Measurements from ENCODE around the gene BIRC2.

BIRC2 gene

GRCh38 chr11:102319544-102319943, 27.5 kb upstream of the BIRC2 start:
- H2BK12ac ChIP-seq (ENCODE audit: low read length): no peak overlapping the region
- no peak overlapping the region for H4K91ac ChIP-seq (ENCODE audit: low read depth, low read length, poor library complexity)
- H3K18ac ChIP-seq (ENCODE audit: low read length): no peak overlapping the region
- no peak overlapping the region for H3K4me3 ChIP-seq (ENCODE audit: low read length in 2 of 2)
- H3K9me3 ChIP-seq (replicated peaks in 1 of 2; ENCODE audit: control insufficient read depth in 2 of 2, insufficient read depth in 1 of 2, low read depth in 1 of 2, low read length in 2 of 2): no peaks in the 10 kb centered on the region
- peaks cover 0 to 13% (median 0%) of the 10 kb centered on the region in 3 experiments for H3K27me3 ChIP-seq (ENCODE audit: control insufficient read depth in 3 of 3, insufficient read depth in 3 of 3, low read depth in 1 of 3, low read length in 3 of 3)
- no peak overlapping the region for H3K14ac ChIP-seq (ENCODE audit: low read length)
- no peak overlapping the region for H2AFZ ChIP-seq (ENCODE audit: low read length)
- no peak overlapping the region for H3K27ac ChIP-seq (replicated peaks; ENCODE audit: low read length)
- no CpG with 5 or more reads among the region's 2 CpGs for WGBS, 2 donors (ENCODE audit: extremely low coverage in 2 of 2, insufficient read length in 2 of 2, insufficient replicate concordance in 1 of 2)
- no peaks in the 10 kb centered on the region for H3K79me1 ChIP-seq (ENCODE audit: low read depth, low read length)
- H2BK5ac ChIP-seq (ENCODE audit: low read length): no peak overlapping the region
- no peak overlapping the region for H3K4ac ChIP-seq (ENCODE audit: low read length)
- H2AK5ac ChIP-seq (ENCODE audit: low read depth, low read length): no peak overlapping the region
- H3K23ac ChIP-seq (ENCODE audit: low read depth, low read length, poor library complexity): no peak overlapping the region
- H3K9ac ChIP-seq (ENCODE audit: low read depth, low read length, poor library complexity): no peak overlapping the region
- H2BK120ac ChIP-seq (ENCODE audit: low read depth, low read length): no peak overlapping the region
- no peak overlapping the region for H2BK15ac ChIP-seq (ENCODE audit: low read length)
- H3K4me2 ChIP-seq (ENCODE audit: insufficient read depth, low read length, poor library complexity, severe bottlenecking): no peak overlapping the region
- H3K36me3 ChIP-seq (replicated peaks in 1 of 2; ENCODE audit: control insufficient read depth in 2 of 2, insufficient read depth in 2 of 2, low read length in 2 of 2): no peaks in the 10 kb centered on the region
- H3K4me1 ChIP-seq (ENCODE audit: control insufficient read depth in 2 of 2, insufficient read depth in 1 of 2, low read depth in 1 of 2, low read length in 2 of 2): no peaks in the 10 kb centered on the region
- DNase-seq (ENCODE audit: low spot score): no peak
- no peak overlapping the region for H4K8ac ChIP-seq (ENCODE audit: low read depth, low read length)

GRCh38 chr11:102320188-102320587, 26.8 kb upstream of the BIRC2 start:
- no peaks in the 10 kb centered on the region for H3K9me3 ChIP-seq (replicated peaks in 1 of 2; ENCODE audit: control insufficient read depth in 2 of 2, insufficient read depth in 1 of 2, low read depth in 1 of 2, low read length in 2 of 2)
- H3K14ac ChIP-seq (ENCODE audit: low read length): no peak overlapping the region
- no peak overlapping the region for H2BK120ac ChIP-seq (ENCODE audit: low read depth, low read length)
- H2AFZ ChIP-seq (ENCODE audit: low read length): no peak overlapping the region
- H3K4ac ChIP-seq (ENCODE audit: low read length): no peak overlapping the region
- H3K4me3 ChIP-seq (ENCODE audit: low read length in 2 of 2): no peak overlapping the region
- H4K91ac ChIP-seq (ENCODE audit: low read depth, low read length, poor library complexity): no peak overlapping the region
- no peak overlapping the region for H4K8ac ChIP-seq (ENCODE audit: low read depth, low read length)
- no peak overlapping the region for H3K9ac ChIP-seq (ENCODE audit: low read depth, low read length, poor library complexity)
- H2BK12ac ChIP-seq (ENCODE audit: low read length): no peak overlapping the region
- no peak overlapping the region for H2AK5ac ChIP-seq (ENCODE audit: low read depth, low read length)
- peaks cover 0 to 13% (median 0%) of the 10 kb centered on the region in 3 experiments for H3K27me3 ChIP-seq (ENCODE audit: control insufficient read depth in 3 of 3, insufficient read depth in 3 of 3, low read depth in 1 of 3, low read length in 3 of 3)
- no peaks in the 10 kb centered on the region for H3K4me1 ChIP-seq (ENCODE audit: control insufficient read depth in 2 of 2, insufficient read depth in 1 of 2, low read depth in 1 of 2, low read length in 2 of 2)
- no peak overlapping the region for H2BK5ac ChIP-seq (ENCODE audit: low read length)
- DNase-seq (ENCODE audit: low spot score): no peak
- H3K36me3 ChIP-seq (replicated peaks in 1 of 2; ENCODE audit: control insufficient read depth in 2 of 2, insufficient read depth in 2 of 2, low read length in 2 of 2): no peaks in the 10 kb centered on the region
- H2BK15ac ChIP-seq (ENCODE audit: low read length): no peak overlapping the region
- H3K18ac ChIP-seq (ENCODE audit: low read length): no peak overlapping the region
- no peak overlapping the region for H3K23ac ChIP-seq (ENCODE audit: low read depth, low read length, poor library complexity)
- no peak overlapping the region for H3K27ac ChIP-seq (replicated peaks; ENCODE audit: low read length)
- no peak overlapping the region for H3K4me2 ChIP-seq (ENCODE audit: insufficient read depth, low read length, poor library complexity, severe bottlenecking)
- H3K79me1 ChIP-seq (ENCODE audit: low read depth, low read length): no peaks in the 10 kb centered on the region

GRCh38 chr11:102320679-102321078, 26.3 kb upstream of the BIRC2 start:
- Histone ChIP-seq H3K23ac (ENCODE audit: low read depth, low read length, poor library complexity) (no peak overlapping the region), H2BK120ac (ENCODE audit: low read depth, low read length) (no peak overlapping the region), H4K8ac (ENCODE audit: low read depth, low read length) (no peak overlapping the region), H2BK5ac (ENCODE audit: low read length) (no peak overlapping the region), H3K79me1 (ENCODE audit: low read depth, low read length) (no peaks in the 10 kb centered on the region), H3K4me3 (ENCODE audit: low read length in 2 of 2) (no peak overlapping the region), H3K4me2 (ENCODE audit: insufficient read depth, low read length, poor library complexity, severe bottlenecking) (no peak overlapping the region), H3K27me3 (ENCODE audit: control insufficient read depth in 3 of 3, insufficient read depth in 3 of 3, low read depth in 1 of 3, low read length in 3 of 3) (peaks cover 0 to 13% (median 0%) of the 10 kb centered on the region in 3 experiments), H3K9me3 (replicated peaks in 1 of 2; ENCODE audit: control insufficient read depth in 2 of 2, insufficient read depth in 1 of 2, low read depth in 1 of 2, low read length in 2 of 2) (no peaks in the 10 kb centered on the region), H3K14ac (ENCODE audit: low read length) (no peak overlapping the region), H2AFZ (ENCODE audit: low read length) (no peak overlapping the region), H3K36me3 (replicated peaks in 1 of 2; ENCODE audit: control insufficient read depth in 2 of 2, insufficient read depth in 2 of 2, low read length in 2 of 2) (no peaks in the 10 kb centered on the region), H2AK5ac (ENCODE audit: low read depth, low read length) (no peak overlapping the region), H3K9ac (ENCODE audit: low read depth, low read length, poor library complexity) (no peak overlapping the region), H2BK12ac (ENCODE audit: low read length) (no peak overlapping the region), H3K27ac (replicated peaks; ENCODE audit: low read length) (no peak overlapping the region), H2BK15ac (ENCODE audit: low read length) (no peak overlapping the region), H3K4me1 (ENCODE audit: control insufficient read depth in 2 of 2, insufficient read depth in 1 of 2, low read depth in 1 of 2, low read length in 2 of 2) (no peaks in the 10 kb centered on the region), H4K91ac (ENCODE audit: low read depth, low read length, poor library complexity) (no peak overlapping the region), H3K4ac (ENCODE audit: low read length) (no peak overlapping the region), H3K18ac (ENCODE audit: low read length) (no peak overlapping the region)
- DNase-seq (ENCODE audit: low spot score): no peak

GRCh38 chr11:102322560-102322959, 24.5 kb upstream of the BIRC2 start:
- Histone ChIP-seq H2BK5ac (ENCODE audit: low read length) (no peak overlapping the region), H3K27me3 (ENCODE audit: control insufficient read depth in 3 of 3, insufficient read depth in 3 of 3, low read depth in 1 of 3, low read length in 3 of 3) (peaks cover 0 to 7% (median 0%) of the 10 kb centered on the region in 3 experiments), H2BK12ac (ENCODE audit: low read length) (no peak overlapping the region), H2BK15ac (ENCODE audit: low read length) (no peak overlapping the region), H3K36me3 (replicated peaks in 1 of 2; ENCODE audit: control insufficient read depth in 2 of 2, insufficient read depth in 2 of 2, low read length in 2 of 2) (no peaks in the 10 kb centered on the region), H3K4me3 (ENCODE audit: low read length in 2 of 2) (no peak overlapping the region), H2BK120ac (ENCODE audit: low read depth, low read length) (no peak overlapping the region), H4K91ac (ENCODE audit: low read depth, low read length, poor library complexity) (no peak overlapping the region), H3K4ac (ENCODE audit: low read length) (no peak overlapping the region), H2AFZ (ENCODE audit: low read length) (no peak overlapping the region), H2AK5ac (ENCODE audit: low read depth, low read length) (no peak overlapping the region), H3K14ac (ENCODE audit: low read length) (no peak overlapping the region), H3K23ac (ENCODE audit: low read depth, low read length, poor library complexity) (no peak overlapping the region), H3K18ac (ENCODE audit: low read length) (no peak overlapping the region), H3K4me1 (ENCODE audit: control insufficient read depth in 2 of 2, insufficient read depth in 1 of 2, low read depth in 1 of 2, low read length in 2 of 2) (no peaks in the 10 kb centered on the region), H3K9ac (ENCODE audit: low read depth, low read length, poor library complexity) (no peak overlapping the region), H3K79me1 (ENCODE audit: low read depth, low read length) (no peaks in the 10 kb centered on the region), H3K4me2 (ENCODE audit: insufficient read depth, low read length, poor library complexity, severe bottlenecking) (no peak overlapping the region), H3K27ac (replicated peaks; ENCODE audit: low read length) (no peak overlapping the region), H3K9me3 (replicated peaks in 1 of 2; ENCODE audit: control insufficient read depth in 2 of 2, insufficient read depth in 1 of 2, low read depth in 1 of 2, low read length in 2 of 2) (no peaks in the 10 kb centered on the region), H4K8ac (ENCODE audit: low read depth, low read length) (no peak overlapping the region)
- no CpG with 5 or more reads among the region's 2 CpGs for WGBS, 2 donors (ENCODE audit: extremely low coverage in 2 of 2, insufficient read length in 2 of 2, insufficient replicate concordance in 1 of 2)
- DNase-seq (ENCODE audit: low spot score): no peak

All from neuronal stem cell (in vitro differentiated cells).